ENCODE data around the gene VAC14. TPM values are rescaled to one million over a fixed set of nuclear protein-coding genes. Genes with fewer than 3 reads are reported as not detected.
"Not testable (repeated sequence)": the region's sequence is repeated elsewhere in the genome, so short reads cannot be mapped to it uniquely, and the experiment has no call there.

VAC14 gene
- total RNA-seq, 2 donors from 2014 or later = 33.6 to 50.9 TPM

DNA sequence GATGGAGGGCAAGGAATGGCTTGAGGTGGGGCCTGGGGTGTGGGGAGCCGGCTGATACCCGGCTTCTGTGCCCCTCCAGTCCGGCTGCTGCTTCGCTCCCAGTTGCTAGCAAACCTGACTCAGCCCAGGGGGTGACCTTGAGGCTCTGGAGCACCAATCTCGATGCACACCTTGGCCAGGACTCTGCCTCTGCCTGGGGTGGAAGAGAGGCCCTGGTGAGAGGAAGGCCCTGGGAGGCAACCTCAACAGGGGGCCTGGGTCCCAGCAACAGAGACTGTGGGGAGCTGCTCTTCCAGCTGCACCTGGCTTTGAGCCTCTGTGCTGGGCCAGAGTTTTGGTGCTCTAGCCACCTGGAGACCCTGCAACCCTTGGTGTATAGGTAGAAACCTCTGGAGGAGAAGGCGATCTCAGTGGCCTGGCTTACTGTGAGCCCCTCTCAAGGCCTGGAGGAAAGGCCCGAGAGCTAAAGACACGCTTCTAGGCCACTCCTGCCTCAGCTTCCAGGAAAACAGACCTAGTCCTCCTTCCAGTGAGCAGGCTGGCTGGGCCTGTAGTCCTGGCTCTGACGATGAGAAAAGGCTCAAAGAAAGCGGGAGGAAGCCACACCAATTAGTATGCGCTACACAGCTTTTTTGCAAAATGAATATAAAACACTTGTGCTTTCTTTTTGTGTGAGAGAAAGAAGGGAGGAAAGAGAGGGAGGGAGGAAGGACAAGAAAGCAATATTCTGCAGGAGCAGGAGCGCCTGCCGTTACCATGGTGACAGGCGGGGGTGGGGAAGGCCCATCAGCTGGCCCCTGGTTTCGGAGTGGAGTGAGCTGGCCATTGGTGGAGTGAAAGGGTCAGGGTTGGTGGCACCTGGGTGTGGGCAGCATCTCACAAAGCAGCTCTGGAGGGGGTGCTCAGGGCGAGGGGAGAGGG is 51.0 kb downstream of the VAC14 start:
- no peaks in the 10 kb centered on the region for H3K36me3 Mint-ChIP-seq
- no peak for ATAC-seq
- no peak overlapping the region for H3K27ac Mint-ChIP-seq

GRCh38 chr16:70749006-70749678 is 51.8 kb downstream of the VAC14 start:
- DNase-seq (ENCODE audit: low spot score) (no peak), ATAC-seq (no peak)
- Mint-ChIP-seq H3K36me3 (no peaks in the 10 kb centered on the region), H3K4me3 (no peak overlapping the region), H3K27me3 (no peaks in the 10 kb centered on the region), H3K4me1 (ENCODE audit: low read depth in 2 of 2) (peaks cover 4 to 8% of the 10 kb centered on the region in 2 donors), H3K27ac (no peak overlapping the region), H3K9me3 (no peaks in the 10 kb centered on the region)

More for the DNA sequence above, 51.0 kb downstream of the VAC14 start:
- Mint-ChIP-seq H3K27me3 (no peaks in the 10 kb centered on the region), H3K9me3 (no peaks in the 10 kb centered on the region), H3K4me3 (no peak overlapping the region), H3K4me1 (ENCODE audit: low read depth in 2 of 2) (peaks cover 4 to 8% of the 10 kb centered on the region in 2 donors)
- no peak for DNase-seq (ENCODE audit: low spot score)

- no peak for DNase-seq (ENCODE audit: low spot score)
- Mint-ChIP-seq H3K27ac (peak overlapping the region in 1 of 2 donors; percentile 25), H3K9me3 (no peaks in the 10 kb centered on the region), H3K4me3 (no peak overlapping the region), H3K4me1 (ENCODE audit: low read depth in 2 of 2) (peaks cover 4 to 12% of the 10 kb centered on the region in 2 donors), H3K27me3 (no peaks in the 10 kb centered on the region), H3K36me3 (peaks cover 5% of the 10 kb centered on the region)
- ATAC-seq = no peak
These were observed 53.0 kb downstream of the VAC14 start for GRCh38 chr16:70747703-70748631.

GRCh38 chr16:70746708-70747424 is 54.1 kb downstream of the VAC14 start:
- Mint-ChIP-seq H3K4me3 (no peak overlapping the region), H3K4me1 (ENCODE audit: low read depth in 2 of 2) (peaks cover 4 to 12% of the 10 kb centered on the region in 2 donors), H3K9me3 (no peaks in the 10 kb centered on the region), H3K27me3 (no peaks in the 10 kb centered on the region), H3K36me3 (peaks cover 5% of the 10 kb centered on the region), H3K27ac (peak overlapping the region in 1 of 2 donors; percentile 57)
- DNase-seq (ENCODE audit: low spot score) (no peak), ATAC-seq (peak; percentile 24 to 49)

DNA sequence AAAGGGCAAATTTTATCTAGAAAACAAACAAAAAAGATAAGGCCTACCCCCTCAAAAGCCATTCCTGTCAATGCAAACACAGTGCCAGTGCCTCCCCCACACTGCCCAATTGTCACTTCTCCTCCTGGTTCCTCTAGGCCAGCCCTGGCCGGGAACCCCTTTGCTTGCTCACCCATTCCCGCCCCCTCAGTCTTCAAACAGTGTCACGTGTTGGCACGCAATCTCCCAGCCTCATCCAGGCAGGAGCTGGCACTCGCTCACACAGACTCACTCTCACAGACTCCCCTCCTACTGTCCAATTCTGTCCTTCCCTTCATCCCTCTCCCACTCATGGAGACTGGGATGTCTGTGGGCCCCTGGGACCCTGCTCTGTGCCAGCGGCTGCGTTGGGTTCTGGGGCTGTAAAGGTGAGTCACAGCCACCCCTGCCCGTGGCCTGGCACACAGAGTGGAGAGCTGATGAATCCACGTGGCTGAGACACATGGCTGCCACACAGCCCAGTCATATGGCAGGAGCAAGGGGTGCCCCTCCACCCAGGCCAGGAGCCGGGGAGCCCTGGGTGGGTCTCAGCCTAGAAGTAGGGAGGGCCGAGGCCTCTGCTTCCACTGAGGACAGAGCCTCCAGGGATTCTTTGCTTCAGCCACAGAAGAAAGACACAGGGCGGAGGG is 54.8 kb downstream of the VAC14 start:
- DNase-seq (ENCODE audit: low spot score) = no peak
- Mint-ChIP-seq H3K4me3 (no peak overlapping the region), H3K36me3 (peaks cover 5% of the 10 kb centered on the region), H3K27ac (peak overlapping the region in 1 of 2 donors; percentile 57), H3K4me1 (ENCODE audit: low read depth in 2 of 2) (peaks cover 4 to 12% of the 10 kb centered on the region in 2 donors), H3K27me3 (no peaks in the 10 kb centered on the region), H3K9me3 (no peaks in the 10 kb centered on the region)
- no peak for ATAC-seq

GRCh38 chr16:70745536-70746025 is 55.4 kb downstream of the VAC14 start:
- Mint-ChIP-seq H3K27ac (peak overlapping the region in 1 of 2 donors; percentile 57), H3K27me3 (no peaks in the 10 kb centered on the region), H3K9me3 (no peaks in the 10 kb centered on the region), H3K4me1 (ENCODE audit: low read depth in 2 of 2) (peaks cover 4 to 12% of the 10 kb centered on the region in 2 donors), H3K36me3 (peaks cover 5% of the 10 kb centered on the region), H3K4me3 (no peak overlapping the region)
- ATAC-seq = no peak
- DNase-seq (ENCODE audit: low spot score) = no peak

DNA sequence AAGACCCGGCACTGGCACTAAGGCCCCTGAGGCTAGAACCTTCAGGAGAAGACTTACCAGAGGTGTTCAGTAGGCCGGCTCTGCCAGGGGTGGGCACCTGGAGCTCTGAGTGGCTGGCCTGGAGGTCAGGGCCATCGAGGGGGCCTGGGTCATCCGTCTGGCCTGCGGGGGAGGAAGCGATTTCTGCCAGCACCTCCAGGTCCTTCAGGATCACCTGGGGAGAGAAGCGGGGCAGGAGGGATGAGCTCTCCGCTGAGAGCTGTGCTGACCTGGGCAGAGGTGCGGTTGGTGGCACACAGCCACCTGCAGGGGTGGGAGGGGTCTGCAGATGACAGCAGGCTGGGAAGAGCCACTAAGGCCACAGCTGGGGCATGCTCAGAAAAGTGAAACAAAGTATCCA is 56.6 kb downstream of the VAC14 start:
- Mint-ChIP-seq H3K4me3 (no peak overlapping the region), H3K9me3 (no peaks in the 10 kb centered on the region), H3K4me1 (ENCODE audit: low read depth in 2 of 2) (peaks cover 4 to 12% of the 10 kb centered on the region in 2 donors), H3K27ac (no peak overlapping the region), H3K36me3 (peaks cover 5% of the 10 kb centered on the region), H3K27me3 (no peaks in the 10 kb centered on the region)
- no peak for DNase-seq (ENCODE audit: low spot score)
- ATAC-seq = no peak

GRCh38 chr16:70743791-70744190 is 57.2 kb downstream of the VAC14 start:
- H3K9me3 Mint-ChIP-seq = no peaks in the 10 kb centered on the region
- no peak overlapping the region for H3K4me3 Mint-ChIP-seq
- peaks cover 5% of the 10 kb centered on the region for H3K36me3 Mint-ChIP-seq
- DNase-seq (ENCODE audit: low spot score) (no peak), ATAC-seq (no peak)
- no peak overlapping the region for H3K27ac Mint-ChIP-seq
- H3K4me1 Mint-ChIP-seq (ENCODE audit: low read depth in 2 of 2) = peaks cover 4 to 13% of the 10 kb centered on the region in 2 donors
- H3K27me3 Mint-ChIP-seq = no peaks in the 10 kb centered on the region

DNA sequence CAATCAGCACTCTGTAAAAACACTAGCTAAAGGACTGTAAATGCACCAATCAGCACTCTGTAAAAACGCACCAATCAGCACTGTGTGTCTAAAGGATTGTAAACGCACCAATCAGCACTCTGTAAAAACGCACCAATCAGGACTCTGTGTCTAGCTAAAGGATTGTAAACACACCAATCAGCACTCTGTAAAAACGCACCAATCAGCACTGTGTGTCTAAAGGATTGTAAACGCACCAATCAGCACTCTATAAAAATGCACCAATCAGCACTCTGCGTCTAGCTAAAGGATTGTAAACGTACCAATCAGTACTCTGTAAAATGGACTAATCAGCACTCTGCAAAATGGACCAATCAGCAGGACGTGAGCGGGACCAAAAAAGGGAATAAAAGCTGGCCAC is 58.0 kb downstream of the VAC14 start:
- H3K27me3 Mint-ChIP-seq, ATAC-seq: not testable (repeated sequence)
- peaks cover 8 to 16% of the 10 kb centered on the region in 2 donors for H3K4me1 Mint-ChIP-seq (ENCODE audit: low read depth in 2 of 2)

GRCh38 chr16:70741783-70742125 is 59.2 kb downstream of the VAC14 start:
- Mint-ChIP-seq H3K36me3 (peaks cover 5% of the 10 kb centered on the region), H3K9me3 (no peaks in the 10 kb centered on the region), H3K4me3 (no peak overlapping the region), H3K27ac (no peak overlapping the region), H3K4me1 (ENCODE audit: low read depth in 2 of 2) (peaks cover 12 to 20% of the 10 kb centered on the region in 2 donors), H3K27me3 (no peaks in the 10 kb centered on the region)
- DNase-seq (ENCODE audit: low spot score) = no peak
- ATAC-seq = no peak

More for the DNA sequence above, 58.0 kb downstream of the VAC14 start:
- not testable (repeated sequence) for H3K4me3 Mint-ChIP-seq; H3K36me3 Mint-ChIP-seq; DNase-seq (ENCODE audit: low spot score); H3K27ac Mint-ChIP-seq; H3K9me3 Mint-ChIP-seq

DNA sequence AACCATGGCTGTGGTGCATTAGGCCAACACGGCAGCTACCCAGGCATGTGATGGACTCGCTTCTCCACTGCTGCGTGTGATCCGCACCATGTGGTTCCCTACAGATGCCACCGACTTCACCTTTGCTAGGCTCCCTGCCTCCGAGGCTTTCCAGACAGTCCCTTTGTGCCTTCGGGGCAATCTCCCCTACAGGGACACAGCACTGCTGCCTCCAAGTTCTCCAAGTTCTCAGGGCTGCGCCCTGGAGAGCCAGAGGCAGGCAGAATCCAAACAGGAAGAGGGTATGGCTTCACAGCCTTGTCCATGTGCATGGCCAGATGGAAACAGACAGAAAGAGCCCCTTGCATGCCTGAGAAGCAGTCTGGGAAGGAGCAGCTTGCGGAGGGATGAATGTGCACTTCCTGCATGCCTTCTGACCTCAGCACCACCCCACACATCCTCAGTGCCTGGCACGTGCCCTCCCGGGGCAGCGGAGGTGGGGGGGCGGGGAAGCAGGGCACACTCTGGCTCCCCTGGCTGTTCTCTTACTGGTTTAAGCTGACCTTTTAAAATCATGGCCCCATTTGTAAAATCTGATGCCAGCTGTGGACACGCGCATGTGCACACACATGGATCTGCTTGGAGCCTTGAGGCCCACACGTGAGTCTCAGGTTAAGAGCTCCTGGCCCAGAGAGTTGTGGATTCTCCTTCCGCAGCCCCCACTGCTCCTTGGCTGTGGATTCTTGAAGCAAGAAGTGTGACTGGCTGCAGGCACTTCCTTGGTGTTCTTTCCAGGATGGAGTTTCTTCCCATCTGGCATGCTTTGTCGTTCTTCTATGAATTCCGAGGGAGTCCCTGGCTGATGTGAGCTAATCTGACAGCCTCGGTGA is 59.8 kb downstream of the VAC14 start:
- H3K36me3 Mint-ChIP-seq = peaks cover 5% of the 10 kb centered on the region

More for the DNA sequence above, 59.8 kb downstream of the VAC14 start:
- peaks cover 11 to 19% of the 10 kb centered on the region in 2 donors for H3K4me1 Mint-ChIP-seq (ENCODE audit: low read depth in 2 of 2)
- H3K4me3 Mint-ChIP-seq = no peak overlapping the region
- no peak for DNase-seq (ENCODE audit: low spot score)
- no peak for ATAC-seq
- no peaks in the 10 kb centered on the region for H3K27me3 Mint-ChIP-seq
- H3K9me3 Mint-ChIP-seq = no peaks in the 10 kb centered on the region
- H3K27ac Mint-ChIP-seq = no peak overlapping the region

Data from natural killer cell treated with Interleukin-12 subunit alpha and Interleukin-12 subunit beta and Interleukin-15 and Interleukin-18, amount 100 ng/mL, for 72 hours (primary cell).